SHP77 treated with DMSO at 0.1 percent for 48 hours (cell line): ENCODE results near the gene VIT.
A peak's percentile ranks its signal among the peaks of the same experiment; 100 is the strongest.

Experiments used
- DNase-seq: peaks from one replicate; lab custom pipeline; 2025; lab: John Stamatoyannopoulos, UW

Gene VIT

GRCh38 chr2:36696533-36696932 lies at the start of gene VIT:
Gene VIT (plus strand): TSS chr2:36696707. CDS start chr2:36716371, 19,664 bp downstream.
- no peak for DNase-seq

- DNase-seq = no peak
Measured at GRCh38 chr2:36650031-36650829, 46.3 kb upstream of the VIT start.

- DNase-seq = no peak
Measured at GRCh38 chr2:36653155-36653554, 43.4 kb upstream of the VIT start.

GRCh38 chr2:36653967-36654694 lies 42.4 kb upstream of the VIT start:
- no peak for DNase-seq

GRCh38 chr2:36655453-36655852 lies 41.1 kb upstream of the VIT start:
- DNase-seq = no peak

GRCh38 chr2:36657703-36658102 lies 38.8 kb upstream of the VIT start:
- DNase-seq = no peak

- no peak for DNase-seq
Measured at GRCh38 chr2:36658277-36658748, 38.2 kb upstream of the VIT start.

GRCh38 chr2:36659218-36659617 lies 37.3 kb upstream of the VIT start:
- no peak for DNase-seq

GRCh38 chr2:36659872-36660312 lies 36.6 kb upstream of the VIT start:
- no peak for DNase-seq

GRCh38 chr2:36662638-36663037 lies 33.9 kb upstream of the VIT start:
- DNase-seq = no peak

- no peak for DNase-seq
Measured at GRCh38 chr2:36663295-36663694, 33.2 kb upstream of the VIT start.

GRCh38 chr2:36663851-36664695 lies 32.4 kb upstream of the VIT start:
- DNase-seq = peak; percentile 45

GRCh38 chr2:36664696-36665076 lies 31.8 kb upstream of the VIT start:
- DNase-seq = no peak

- no peak for DNase-seq
Measured at GRCh38 chr2:36667931-36668330, 28.6 kb upstream of the VIT start.

GRCh38 chr2:36670881-36671595 lies 25.5 kb upstream of the VIT start:
- DNase-seq = no peak

- DNase-seq = no peak
Measured at GRCh38 chr2:36671731-36672130, 24.8 kb upstream of the VIT start.

- no peak for DNase-seq
Measured at GRCh38 chr2:36672199-36672598, 24.3 kb upstream of the VIT start.

- DNase-seq = no peak
Measured at GRCh38 chr2:36675579-36676282, 20.8 kb upstream of the VIT start.

GRCh38 chr2:36676364-36676763 lies 20.1 kb upstream of the VIT start:
- no peak for DNase-seq

- DNase-seq = no peak
Measured at GRCh38 chr2:36677386-36677785, 19.1 kb upstream of the VIT start.

- DNase-seq = no peak
Measured at GRCh38 chr2:36677996-36678605, 18.4 kb upstream of the VIT start.
